HEK293 (cell line): Measurements from ENCODE around the gene PPP2R2B.

Experiments
- CTCF ChIA-PET: fragments of 350-600 bp; formaldehyde crosslinking; extraction: SDS; loops from one replicate; lab custom pipeline; 2021; ENCODE audit warnings: antibody characterized with exemption; lab: Yijun Ruan, JAX
- POLR2A ChIA-PET: fragments of 300-600 bp; formaldehyde crosslinking; extraction: SDS; loops from one replicate; lab custom pipeline; 2020; ENCODE audit warnings: antibody characterized with exemption, inconsistent platforms; lab: Yijun Ruan, JAX
- H3K27ac ChIP-seq: fragments of 200-500 bp; sonication (Bioruptor generic); 2 replicates; pipeline ENCODE4 v1.5.1; 2014; ENCODE audit warnings: low read depth, low read length, control low read depth, inconsistent platforms; ENCODE audit errors: extremely low read depth
- H3K36me3 ChIP-seq, 2 experiments: fragments of 200-500 bp in 1 of 2; sonication (Bioruptor generic) in 1 of 2; 1 replicate in 1 of 2; 2 replicates in 1 of 2; pipeline ENCODE4 v1.5.1; 2014 to 2017; ENCODE audit warnings: inconsistent platforms in 2 of 2, low read length in 2 of 2; ENCODE audit not compliant: control insufficient read depth in 2 of 2, insufficient read depth in 1 of 2
- H3K4me1 ChIP-seq: fragments of 200-500 bp; sonication (Bioruptor generic); 2 replicates; pipeline ENCODE4 v1.5.1; 2014; ENCODE audit warnings: mild to moderate bottlenecking, low read length, inconsistent platforms; ENCODE audit not compliant: control insufficient read depth, insufficient read depth
- H3K4me3 ChIP-seq: 2 replicates; pipeline ENCODE4 v1.5.1; 2011; ENCODE audit warnings: low read depth, mild to moderate bottlenecking, control low read depth, low read length, moderate library complexity
- H3K9me3 ChIP-seq: fragments of 200-500 bp; sonication (Bioruptor generic); 2 replicates; pipeline ENCODE4 v1.5.1; 2014; ENCODE audit warnings: low read depth, low read length, inconsistent platforms; ENCODE audit not compliant: control insufficient read depth, insufficient read depth
- ATF2 ChIP-seq: fragments of 450-650 bp; formaldehyde crosslinking; IDR thresholded peaks from 2 replicates; pipeline ENCODE4 v1.5.1; 2016; ENCODE audit warnings: missing biosample characterization, missing genetic modification characterization, low read depth
- HOXC10 ChIP-seq: sonication (generic); formaldehyde crosslinking; IDR thresholded peaks from 2 replicates; pipeline ENCODE4 v1.8.1; 2023; ENCODE audit warnings: mild to moderate bottlenecking, missing genetic modification reagents
- SCRT2 ChIP-seq: fragments of 450-650 bp; formaldehyde crosslinking; IDR thresholded peaks from 2 replicates; pipeline ENCODE4 v1.5.1; 2016; ENCODE audit warnings: missing biosample characterization, missing genetic modification characterization
- TCF7L2 ChIP-seq: IDR thresholded peaks from 2 replicates; pipeline ENCODE4 v1.6.1; 2011; ENCODE audit warnings: low read depth, mild to moderate bottlenecking, inconsistent platforms, low read length, moderate library complexity, borderline replicate concordance
- ZBTB10 ChIP-seq: fragments of 450-650 bp; formaldehyde crosslinking; IDR thresholded peaks from 2 replicates; pipeline ENCODE4 v1.5.1; 2016; ENCODE audit warnings: missing biosample characterization, missing genetic modification characterization
- ZBTB17 ChIP-seq: fragments of 450-650 bp; formaldehyde crosslinking; IDR thresholded peaks from 2 replicates; pipeline ENCODE4 v1.5.1; 2016; ENCODE audit warnings: missing biosample characterization, missing genetic modification characterization
- ZBTB21 ChIP-seq: fragments of 450-650 bp; formaldehyde crosslinking; IDR thresholded peaks from 2 replicates; pipeline ENCODE4 v1.5.1; 2017; ENCODE audit warnings: missing biosample characterization, missing genetic modification characterization
- ZIC2 ChIP-seq: fragments of 450-650 bp; formaldehyde crosslinking; IDR thresholded peaks from 2 replicates; pipeline ENCODE4 v1.5.1; 2016; ENCODE audit warnings: missing biosample characterization, missing genetic modification characterization
- ZNF121 ChIP-seq: fragments of 450-650 bp; formaldehyde crosslinking; IDR thresholded peaks from 2 replicates; pipeline ENCODE4 v1.5.1; 2016; ENCODE audit warnings: missing biosample characterization, missing genetic modification characterization
- ZNF266 ChIP-seq: fragments of 450-650 bp; formaldehyde crosslinking; IDR thresholded peaks from 2 replicates; pipeline ENCODE4 v1.5.1; 2016; ENCODE audit warnings: missing biosample characterization, missing genetic modification characterization, low read depth
- ZNF335 ChIP-seq: fragments of 450-650 bp; formaldehyde crosslinking; conservative IDR thresholded peaks from 2 replicates; pipeline ENCODE4 v1.5.1; 2016; ENCODE audit warnings: missing biosample characterization, missing genetic modification characterization
- ZNF473 ChIP-seq: fragments of 450-650 bp; formaldehyde crosslinking; IDR thresholded peaks from 2 replicates; pipeline ENCODE4 v1.5.1; 2017; ENCODE audit warnings: missing biosample characterization, missing genetic modification characterization
- ZNF639 ChIP-seq: fragments of 450-650 bp; formaldehyde crosslinking; IDR thresholded peaks from 2 replicates; pipeline ENCODE4 v1.5.1; 2016; ENCODE audit warnings: missing biosample characterization, missing genetic modification characterization
- ZNF664 ChIP-seq: fragments of 450-650 bp; formaldehyde crosslinking; IDR thresholded peaks from 2 replicates; pipeline ENCODE4 v1.5.1; 2016; ENCODE audit warnings: missing biosample characterization, missing genetic modification characterization
- ZNF707 ChIP-seq: fragments of 450-650 bp; formaldehyde crosslinking; IDR thresholded peaks from 2 replicates; pipeline ENCODE4 v1.5.1; 2016; ENCODE audit warnings: missing biosample characterization, missing genetic modification characterization
- ZNF843 ChIP-seq: fragments of 450-650 bp; formaldehyde crosslinking; IDR thresholded peaks from 2 replicates; pipeline ENCODE4 v1.5.1; 2016; ENCODE audit warnings: missing biosample characterization, missing genetic modification characterization

PPP2R2B gene

GRCh38 chr5:146813346-146814157 is 65.0 kb downstream of the PPP2R2B start:
- ChIA-PET CTCF (interaction anchor here (0.5 kb wide), 1 partner anchor 275 kb away, joined by 3 read pairs; no protein-coding TSS in a partner anchor), POLR2A (no interaction called here)
- H3K27ac ChIP-seq = no peak overlapping the region

GRCh38 chr5:146805081-146805480 is 73.5 kb downstream of the PPP2R2B start:
- CTCF ChIA-PET = interaction anchor here (0.7 kb wide), 1 partner anchor 50 kb away, joined by 4 read pairs; no protein-coding TSS in a partner anchor
- no peaks in the 10 kb centered on the region for H3K9me3 ChIP-seq

More at GRCh38 chr5:146813346-146814157, 65.0 kb downstream of the PPP2R2B start:
- no peaks in the 10 kb centered on the region for H3K36me3 ChIP-seq
- H3K4me3 ChIP-seq = no peak overlapping the region
- no peaks in the 10 kb centered on the region for H3K4me1 ChIP-seq
- TF ChIP-seq ZNF664 (tag by site-specific recombination) (no peak), ZBTB10 (no peak), SCRT2 (tag by site-specific recombination) (no peak), ZNF121 (tag by site-specific recombination) (no peak), ZNF707 (tag by site-specific recombination) (no peak), HOXC10 (CRISPR knock-in tag) (no peak), ATF2 (no peak), ZNF266 (tag by site-specific recombination) (no peak), ZBTB17 (tag by site-specific recombination) (no peak), ZNF335 (tag by site-specific recombination) (no peak)
- TF ChIP-seq, all 188 proteins: peak for 0
- H3K9me3 ChIP-seq = no peaks in the 10 kb centered on the region

More at GRCh38 chr5:146805081-146805480, 73.5 kb downstream of the PPP2R2B start:
- H3K4me1 ChIP-seq = 0 out of 2 replicates have a peak, but pooled peaks cover 4% of the 10 kb centered on the region
- no peaks in the 10 kb centered on the region for H3K36me3 ChIP-seq
- TF ChIP-seq ZIC2 (tag by site-specific recombination) = no peak
- 0 out of 2 replicates have a peak, but pooled peaks have one; percentile 12 for TF ChIP-seq ZBTB21
- TF ChIP-seq TCF7L2 = no peak
- TF ChIP-seq ZNF843 (tag by site-specific recombination) = no peak
- TF ChIP-seq ZNF639 (tag by site-specific recombination) = no peak
- TF ChIP-seq ZNF473 (tag by site-specific recombination) = no peak
- POLR2A ChIA-PET = interaction anchor here (0.6 kb wide), 1 partner anchor 27 kb away, joined by 3 read pairs; no protein-coding TSS in a partner anchor
- no peak overlapping the region for H3K4me3 ChIP-seq
- no peak overlapping the region for H3K27ac ChIP-seq
